Measurements from ENCODE around the gene FASTKD1.

DNA sequence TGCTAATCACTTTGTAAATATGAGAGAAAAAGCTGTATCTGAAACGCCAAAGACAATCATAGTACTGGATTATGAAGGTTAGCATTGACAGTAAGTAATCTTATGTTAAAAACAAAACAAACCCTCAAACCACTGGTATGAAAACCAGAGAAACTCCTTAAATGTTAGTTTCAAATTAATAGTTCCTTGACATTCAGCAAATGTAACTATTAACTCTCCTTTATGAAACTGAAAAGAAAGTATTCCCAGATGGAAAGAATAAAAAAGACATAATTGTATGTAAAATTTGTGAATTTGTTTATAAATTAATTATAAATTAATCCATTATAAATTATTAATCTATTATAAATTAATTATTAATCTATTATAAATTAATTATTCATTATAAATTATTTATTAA is 12.3 kb downstream of the FASTKD1 start:
- TF ChIP-seq CTCF (IDR thresholded peaks at IDR 0.05) (no peak), POLR2A (IDR thresholded peaks at IDR 0.05) (no peak)
